Measurements from ENCODE around the gene MON1A. TPM values are rescaled to one million over a fixed set of nuclear protein-coding genes. Genes with fewer than 3 reads are reported as not detected.

Gene MON1A
- total RNA-seq, result 9.4 and 16.9 TPM in 2 replicates

DNA sequence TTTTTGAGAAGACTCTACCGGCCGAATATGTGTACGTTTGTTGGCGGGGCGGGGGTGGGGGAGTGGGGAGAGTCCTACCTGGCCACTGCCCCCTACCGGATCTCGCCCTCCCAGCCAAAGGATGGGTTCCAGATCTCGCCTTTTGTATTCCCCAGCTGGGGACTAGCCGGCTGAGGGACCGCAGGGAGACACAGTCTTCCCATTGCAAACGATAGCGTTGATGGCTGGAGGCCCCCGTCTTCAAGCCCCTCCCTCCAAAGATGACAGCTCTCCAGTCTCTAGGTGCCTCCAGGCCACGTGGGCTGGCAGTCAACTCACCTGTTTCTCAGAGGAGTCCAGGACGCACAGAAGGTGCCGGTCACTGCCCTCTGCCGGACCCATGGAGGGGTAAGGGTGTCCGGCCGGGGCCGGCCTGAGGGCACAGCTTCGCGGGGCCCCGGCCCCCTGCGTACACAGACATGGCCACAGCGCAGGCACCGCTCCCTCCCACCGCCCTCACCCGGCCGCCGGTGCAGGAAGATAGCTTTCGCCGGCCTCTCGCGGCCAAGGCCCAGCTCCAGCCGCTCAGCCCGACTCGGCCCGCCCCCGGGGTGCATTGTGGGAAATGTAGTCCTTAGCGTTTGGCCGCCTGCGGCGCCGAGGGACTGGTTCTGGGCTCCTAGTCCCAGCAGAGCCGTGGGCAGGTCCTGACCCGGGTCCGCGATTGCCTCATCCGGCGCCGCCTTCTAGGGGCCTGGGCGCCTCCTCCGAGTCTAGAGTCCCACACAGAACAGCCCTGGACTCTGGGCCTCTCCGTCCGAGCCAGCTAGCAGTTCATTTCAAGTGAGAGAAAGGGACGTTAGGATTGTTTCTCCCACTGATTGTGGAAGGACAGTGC, at the start of gene MON1A:
TSS of gene MON1A (minus strand) at position 521 of the 877 bp plus-strand sequence. CDS start 16,465 bp downstream, outside the sequence.

DNA sequence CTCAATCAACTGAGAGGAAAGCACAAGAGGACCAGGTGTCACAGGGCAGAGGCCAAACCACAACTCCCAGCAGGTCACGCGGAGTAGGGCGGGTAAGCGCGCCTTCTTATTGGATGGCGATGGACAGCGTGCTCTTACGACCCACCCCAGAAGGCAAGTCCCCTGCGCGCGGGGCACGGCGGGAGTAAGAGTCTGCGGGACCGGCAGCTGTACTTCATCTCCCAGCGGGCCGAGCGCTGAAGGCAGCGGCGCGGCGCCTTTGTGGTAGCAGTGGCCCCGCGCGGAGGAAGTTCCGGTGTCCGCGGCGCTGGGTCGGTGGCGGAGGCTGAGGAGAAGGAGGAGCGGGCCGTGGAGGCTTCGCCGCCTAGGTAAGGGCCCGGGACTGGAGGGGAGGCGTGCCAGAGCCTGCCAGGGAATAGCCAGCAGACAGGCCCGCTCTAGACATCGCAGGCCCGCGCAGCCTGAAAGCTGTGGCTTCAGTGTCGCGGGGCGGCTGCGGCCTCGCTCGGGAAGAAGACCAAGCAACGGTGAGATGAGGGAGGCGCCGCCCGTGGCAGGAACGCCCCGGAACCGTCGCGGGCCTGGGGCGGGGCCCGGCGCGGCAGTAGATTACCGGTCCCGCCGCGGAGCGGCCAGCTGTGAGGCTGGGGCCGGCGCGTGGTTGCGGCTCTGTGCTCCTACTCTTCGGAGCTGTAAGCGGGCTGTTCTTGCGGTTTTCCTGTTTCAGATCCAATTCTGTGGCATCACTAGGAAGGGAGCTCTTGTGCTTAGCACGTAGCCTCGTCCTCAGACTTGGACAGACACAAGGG, 10.5 kb upstream of the MON1A start, which contains the start of gene RBM6:
TSS of gene RBM6 (plus strand) at position 293 of the 809 bp plus-strand sequence. CDS start 22,492 bp downstream, outside the sequence.

DNA sequence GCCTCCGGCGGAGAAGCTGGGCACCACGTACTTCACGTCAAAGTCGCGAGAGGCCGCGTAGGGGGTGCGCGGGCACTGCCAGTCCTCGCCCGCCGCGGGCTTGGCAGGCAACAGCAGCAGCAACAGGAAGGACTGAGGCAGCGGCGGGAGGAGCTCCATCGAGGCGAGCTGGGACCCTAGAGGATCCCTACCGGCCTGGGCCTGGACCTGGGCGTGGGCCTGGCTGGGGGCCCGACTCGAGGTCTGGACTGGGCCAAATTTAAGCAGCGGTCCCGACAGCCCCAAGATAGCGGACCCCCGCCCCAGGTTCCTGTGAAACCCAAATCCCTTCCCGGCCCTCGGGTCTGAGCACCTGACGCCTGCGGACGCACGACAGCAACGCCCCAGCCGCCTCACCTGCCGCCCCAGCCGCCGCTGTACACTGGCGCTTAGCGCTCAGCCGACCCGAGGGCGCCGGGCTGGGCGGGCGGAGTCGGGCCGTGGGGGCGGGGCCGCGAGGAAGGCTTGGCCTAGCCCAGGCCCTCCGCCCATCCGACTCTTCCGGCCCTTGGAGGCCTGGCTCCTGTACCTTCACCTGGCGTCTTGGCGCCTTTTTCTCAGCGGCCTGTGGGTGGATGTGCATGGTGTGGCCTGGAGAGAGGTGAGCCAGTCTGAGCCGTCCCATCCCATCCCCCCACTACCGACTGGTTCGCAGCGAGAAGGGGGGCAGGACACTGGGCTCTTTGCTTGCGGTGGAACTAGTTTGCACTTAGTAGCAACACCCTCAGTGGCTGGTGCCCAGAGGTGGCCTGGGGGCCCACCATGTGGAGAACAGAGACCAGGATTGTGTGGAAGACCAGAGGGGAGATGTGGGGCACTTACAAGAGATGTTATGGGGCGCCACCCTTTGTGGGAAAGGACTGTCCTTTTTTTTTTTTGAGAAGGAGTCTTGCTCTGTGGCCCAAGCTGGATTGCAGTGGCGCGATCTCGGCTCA, 25.9 kb downstream of the MON1A start, which contains the start of gene MST1R:
TSS of gene MST1R (minus strand) at position 423 of the 974 bp plus-strand sequence. CDS start at position 159, 264 bp downstream.

GRCh38 chr3:49869525-49870126, 60.0 kb downstream of the MON1A start, which contains the start of gene CAMKV:
TSS of gene CAMKV (minus strand) at chr3:49869906. CDS start at chr3:49862388, 7,518 bp downstream.

Other genes with a start within 250 kb of the MON1A start
- 1.1 and 4.0 TPM in 2 replicates for gene MST1, start 240.3 kb downstream of the MON1A start, total RNA-seq
- gene RNF123, start 240.3 kb downstream of the MON1A start, total RNA-seq, result 17.2 and 37.1 TPM in 2 replicates
- not detected in 2 replicates for gene AMIGO3, start 210.1 kb downstream of the MON1A start, total RNA-seq
- 22.8 and 39.5 TPM in 2 replicates for gene GMPPB, start 205.9 kb downstream of the MON1A start, total RNA-seq
- gene IP6K1, start 143.3 kb downstream of the MON1A start, total RNA-seq, result 34.6 and 66.0 TPM in 2 replicates
- gene CDHR4, start 129.9 kb downstream of the MON1A start, total RNA-seq, result not detected in 2 replicates
- 15.4 and 38.2 TPM in 2 replicates for gene INKA1, start 126.5 kb downstream of the MON1A start, total RNA-seq
- 42.7 and 44.2 TPM in 2 replicates for gene UBA7, start 115.9 kb downstream of the MON1A start, total RNA-seq
- 5.2 and 6.0 TPM in 2 replicates for gene TRAIP, start 73.2 kb downstream of the MON1A start, total RNA-seq
- gene CAMKV, start 59.9 kb downstream of the MON1A start, total RNA-seq, result not detected in 2 replicates
- 0.81 and 1.0 TPM in 2 replicates for gene MST1R, start 25.9 kb downstream of the MON1A start, total RNA-seq
- 25.9 and 60.7 TPM in 2 replicates for gene RBM6, start 10.3 kb upstream of the MON1A start, total RNA-seq
- gene RBM5, start 159.1 kb upstream of the MON1A start, total RNA-seq, result 115 and 502 TPM in 2 replicates
- gene SEMA3F, start 225.5 kb upstream of the MON1A start, total RNA-seq, result 36.8 and 47.1 TPM in 2 replicates